SHP77 (cell line): ENCODE data around the gene ANXA4.
A peak's percentile ranks its signal among the peaks of the same experiment; 100 is the strongest.
"Not testable (repeated sequence)": the region's sequence is repeated elsewhere in the genome, so short reads cannot be mapped to it uniquely, and the experiment has no call there.

ENCODE experiments used
- DNase-seq, 2 experiments: peaks; one replicate each; lab custom pipeline; 2025; lab: John Stamatoyannopoulos, UW

The ANXA4 gene

DNA sequence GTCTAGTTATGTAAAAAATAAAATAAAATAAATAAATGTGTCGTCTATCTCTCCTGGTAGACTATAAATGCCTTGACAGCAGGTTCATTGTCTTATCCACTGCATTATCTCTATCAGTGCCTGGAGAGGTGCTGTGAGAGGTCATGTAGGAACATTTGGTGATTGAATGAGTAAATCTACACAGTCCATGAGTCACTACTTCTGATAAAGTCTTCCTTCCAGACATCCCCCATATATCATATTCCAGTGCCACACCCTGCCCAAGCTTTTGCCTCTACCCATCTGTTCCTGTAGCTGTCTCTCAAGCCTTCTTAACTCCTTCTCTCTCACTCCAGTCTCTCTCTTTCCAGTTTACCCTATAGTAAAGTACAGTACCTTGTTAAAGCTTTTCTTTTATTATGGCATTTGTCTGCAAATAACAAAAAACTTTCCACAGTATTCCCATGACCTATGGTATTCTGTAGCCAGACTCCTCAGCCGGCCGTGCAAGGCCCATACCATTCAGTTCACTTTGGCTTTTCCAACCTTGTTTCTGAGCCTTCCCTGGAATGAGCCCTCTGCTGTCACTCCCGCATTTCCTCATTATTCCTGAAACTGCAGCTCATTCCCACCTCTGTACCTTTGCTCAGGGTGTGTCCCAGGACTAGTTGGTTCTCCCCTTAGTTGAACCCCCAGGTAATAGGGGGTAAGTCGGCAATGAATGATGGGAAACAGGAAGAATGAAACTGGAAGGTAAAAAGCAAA, 37.5 kb downstream of the ANXA4 start:
- DNase-seq: no peak

DNA sequence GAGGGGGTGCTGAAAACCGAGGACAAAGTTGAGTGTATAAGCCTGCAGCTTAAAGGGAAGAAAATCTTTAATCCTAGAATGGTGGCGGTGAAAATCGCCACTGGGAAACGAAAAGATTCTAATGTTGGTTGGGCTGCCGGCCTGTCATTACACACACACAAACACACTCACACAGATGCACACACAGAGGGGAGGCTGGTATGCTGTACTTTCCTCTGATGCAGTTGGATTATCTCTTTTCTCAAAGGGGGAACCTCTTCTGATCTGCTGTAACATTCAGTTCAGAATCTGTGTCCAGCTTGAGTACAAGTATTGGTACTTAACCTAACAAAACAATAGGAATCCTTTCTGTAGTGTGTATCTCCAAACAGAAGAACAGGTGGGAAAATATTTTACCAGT, 39.0 kb downstream of the ANXA4 start:
- no peak for DNase-seq

DNA sequence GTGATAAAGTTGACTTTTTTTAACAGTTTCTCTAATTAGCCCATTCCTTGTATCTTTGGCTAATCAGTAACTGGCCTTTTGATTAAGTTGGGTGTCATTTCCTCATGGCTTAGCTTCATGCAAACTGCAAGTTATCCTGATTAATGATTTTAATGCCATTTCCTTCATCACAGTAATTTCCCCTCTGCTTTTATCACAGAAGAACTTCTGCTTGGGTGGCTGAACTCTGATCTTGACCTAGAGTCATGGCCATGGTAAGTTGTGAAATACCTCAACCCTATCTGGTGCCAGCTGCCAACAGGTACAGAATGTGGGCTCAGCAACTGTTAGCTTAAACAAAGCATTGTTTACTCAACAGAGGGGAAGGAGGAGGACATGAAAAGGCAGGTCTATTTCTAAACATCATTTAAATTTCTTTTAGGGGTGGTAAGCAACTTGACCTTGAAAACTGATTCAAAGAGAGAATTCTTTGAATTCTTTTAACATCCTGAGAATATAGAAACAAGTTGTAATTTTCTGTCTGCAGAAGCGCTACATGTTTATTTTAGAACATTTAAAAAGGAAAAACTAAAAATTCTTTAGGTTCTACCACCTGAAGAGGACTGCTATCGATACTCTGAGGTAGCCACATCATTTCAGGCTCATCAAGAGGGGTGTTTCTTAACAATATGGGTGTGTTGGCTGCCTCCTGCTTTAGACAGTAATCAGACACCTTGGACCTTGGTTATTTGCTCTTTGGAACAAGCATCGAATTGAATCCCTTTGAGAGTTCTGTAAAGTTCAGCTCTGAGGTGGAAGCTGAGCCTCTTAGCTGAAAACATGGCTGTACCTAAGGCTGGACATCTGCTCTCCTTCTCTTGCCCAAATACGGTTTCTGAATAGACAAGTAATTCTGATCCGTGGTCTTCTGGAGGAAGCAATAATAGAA, 39.7 kb downstream of the ANXA4 start:
- DNase-seq: peak in 1 of 2 experiments; percentile 13

DNA sequence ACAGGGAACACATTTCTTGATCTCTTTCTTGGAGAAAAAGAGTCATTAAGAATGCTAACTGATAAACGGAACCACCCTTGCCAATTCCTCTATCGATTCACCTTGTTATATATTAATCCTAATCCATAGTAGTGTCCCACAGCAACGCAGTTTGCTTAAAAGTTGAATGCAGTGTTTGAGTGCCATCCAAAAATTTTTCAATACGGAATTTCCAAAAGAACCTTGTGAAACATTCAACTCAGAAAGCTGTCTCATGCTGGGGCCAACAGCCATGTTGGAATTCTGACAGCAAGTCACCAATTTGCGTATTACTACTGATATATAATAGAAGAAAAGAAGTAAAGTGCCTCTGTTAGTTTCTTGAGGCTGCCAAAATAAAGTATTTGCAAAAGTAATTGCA, 42.3 kb downstream of the ANXA4 start:
- no peak for DNase-seq

DNA sequence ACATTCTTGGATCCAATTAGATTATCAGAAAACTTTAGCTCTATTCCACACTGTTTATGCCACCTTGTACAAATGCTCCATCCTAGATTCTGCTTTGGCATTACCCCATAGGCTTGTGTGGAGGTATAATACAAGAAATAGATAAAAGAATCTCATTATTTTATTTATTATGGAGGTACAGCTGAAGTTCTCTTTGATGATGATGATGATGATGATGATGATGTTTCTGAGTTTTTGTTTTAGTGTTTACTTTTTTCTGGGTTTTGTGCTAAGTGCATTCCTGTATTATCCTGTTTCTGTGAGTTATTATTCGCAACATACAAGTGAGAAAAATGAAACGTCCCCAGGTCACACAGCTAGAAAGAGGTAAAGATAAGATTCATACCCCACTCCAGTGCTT, 43.4 kb downstream of the ANXA4 start:
- no peak for DNase-seq

DNA sequence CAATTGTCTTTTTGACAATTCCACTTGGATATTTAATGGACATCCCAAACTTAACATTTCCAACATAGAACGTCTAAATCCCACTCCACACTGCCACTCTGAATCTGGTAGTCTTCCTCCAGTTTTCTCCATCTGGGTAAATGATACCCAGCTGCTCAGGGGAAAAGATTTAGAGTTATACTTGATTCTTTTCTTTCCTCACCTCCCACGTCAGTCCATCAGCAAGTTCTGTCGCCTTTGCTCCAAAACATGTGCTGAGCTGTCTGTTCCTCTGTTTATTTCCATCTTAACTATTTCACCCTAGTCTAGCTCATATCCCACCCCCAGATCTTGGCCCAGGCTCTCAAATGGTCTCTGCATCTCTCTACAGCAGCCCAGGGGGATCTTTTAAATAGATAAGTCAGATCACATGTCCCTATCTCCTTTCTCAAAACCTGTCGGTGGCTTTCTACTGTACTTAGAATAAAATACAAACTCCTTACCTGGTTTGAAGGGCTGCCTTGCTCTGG, 44.2 kb downstream of the ANXA4 start:
- no peak for DNase-seq

DNA sequence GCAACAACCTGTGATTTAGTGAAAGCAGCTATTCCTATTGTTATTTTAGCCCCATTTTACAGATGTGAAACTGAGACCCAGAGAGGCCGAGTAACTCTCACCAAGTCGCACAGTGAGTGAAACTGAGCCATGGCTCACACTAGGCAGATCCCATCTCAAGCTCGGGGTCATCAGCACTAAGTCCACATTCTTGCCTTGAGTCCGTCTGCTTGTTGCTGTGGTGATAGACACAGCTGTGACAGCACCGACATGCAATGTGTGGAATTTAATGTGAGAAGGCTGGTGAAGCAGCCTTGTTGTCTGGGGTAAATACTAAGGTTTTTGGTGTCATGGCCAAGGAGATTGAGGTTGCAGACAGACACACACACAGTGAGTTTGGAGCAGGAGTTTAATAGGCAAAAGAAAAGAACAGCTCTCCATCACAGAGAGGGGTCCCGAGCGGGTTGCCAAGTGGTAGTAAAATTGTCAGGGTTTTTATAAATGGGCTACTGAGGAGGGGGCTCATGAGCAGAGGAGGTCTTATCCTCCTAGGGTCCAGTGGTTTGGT, 47.3 kb downstream of the ANXA4 start:
- DNase-seq: no peak

DNA sequence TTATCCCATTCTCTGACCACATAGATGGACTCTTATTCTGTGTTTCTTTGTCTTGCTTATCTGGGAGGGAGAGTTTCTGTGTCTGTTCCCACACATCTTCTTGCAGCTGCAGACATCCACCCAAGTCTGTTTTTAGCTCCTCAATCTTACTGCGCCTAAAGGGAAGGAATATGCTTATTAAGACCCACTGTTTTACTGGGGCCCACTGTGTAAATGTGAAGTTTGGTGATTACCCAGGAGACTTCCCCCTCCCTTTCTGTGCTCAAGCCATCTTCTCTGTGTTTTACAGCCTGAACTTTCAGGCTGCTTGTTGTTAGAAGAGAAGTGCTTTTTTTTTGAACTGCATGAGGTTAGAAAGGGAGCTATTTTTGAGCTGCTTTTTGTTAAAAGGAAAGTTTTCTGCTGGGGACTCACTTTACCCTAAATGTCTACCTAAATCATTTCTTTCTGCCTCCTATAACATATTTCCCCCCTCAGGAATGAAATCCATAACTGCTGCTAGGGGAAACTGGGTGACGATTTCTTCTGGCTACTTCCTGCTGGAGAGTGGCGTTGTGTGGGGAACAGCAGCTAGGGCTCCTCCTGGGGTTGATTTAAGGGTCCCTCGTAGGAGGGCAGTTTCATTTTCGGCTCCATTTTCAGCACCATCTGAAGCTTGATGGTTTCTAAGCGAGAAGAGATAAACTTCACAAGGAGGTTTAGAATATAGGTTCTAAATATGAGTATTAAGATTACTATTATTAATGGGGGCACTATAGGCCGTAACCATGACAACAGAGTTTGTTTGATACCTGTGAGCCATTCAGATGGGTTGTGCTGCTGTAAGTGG, 48.1 kb downstream of the ANXA4 start:
- DNase-seq: no peak

DNA sequence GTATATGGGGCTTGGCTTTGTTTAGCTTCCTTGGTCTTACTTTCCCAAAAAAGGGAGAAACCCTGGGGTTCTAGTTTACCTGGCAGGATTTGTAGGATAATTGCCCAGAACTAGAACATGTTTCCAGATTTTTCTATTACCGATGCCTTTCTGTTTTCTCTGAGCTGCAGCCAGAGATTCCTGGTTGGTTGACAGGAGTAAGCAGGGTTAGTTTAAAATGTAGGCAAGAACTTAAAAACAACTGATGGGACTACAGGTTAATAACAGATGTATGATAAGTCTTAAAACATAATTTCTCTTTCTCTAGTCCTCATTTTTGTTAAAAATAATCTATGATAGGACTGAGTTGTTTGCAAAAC, 48.6 kb downstream of the ANXA4 start:
- no peak for DNase-seq

DNA sequence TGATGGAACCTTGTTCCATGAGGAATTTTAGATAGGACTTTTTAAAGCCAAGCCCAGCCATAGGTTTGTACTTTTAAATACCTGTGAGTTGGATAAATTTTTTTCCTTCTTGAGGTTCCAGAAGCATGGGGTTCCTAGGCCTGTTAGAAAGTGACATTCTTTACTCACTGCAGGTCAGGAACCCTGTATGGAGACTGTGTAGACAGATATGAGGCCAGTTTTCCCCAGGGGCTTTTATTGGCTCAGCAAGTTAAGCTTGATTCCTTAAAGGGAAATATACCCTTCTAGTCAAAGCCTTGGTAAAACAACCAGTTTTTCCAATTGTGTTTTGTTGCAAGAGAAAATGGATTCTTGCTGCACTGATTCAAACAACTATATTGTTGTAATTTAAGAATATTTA, 49.1 kb downstream of the ANXA4 start:
- DNase-seq: no peak

DNA sequence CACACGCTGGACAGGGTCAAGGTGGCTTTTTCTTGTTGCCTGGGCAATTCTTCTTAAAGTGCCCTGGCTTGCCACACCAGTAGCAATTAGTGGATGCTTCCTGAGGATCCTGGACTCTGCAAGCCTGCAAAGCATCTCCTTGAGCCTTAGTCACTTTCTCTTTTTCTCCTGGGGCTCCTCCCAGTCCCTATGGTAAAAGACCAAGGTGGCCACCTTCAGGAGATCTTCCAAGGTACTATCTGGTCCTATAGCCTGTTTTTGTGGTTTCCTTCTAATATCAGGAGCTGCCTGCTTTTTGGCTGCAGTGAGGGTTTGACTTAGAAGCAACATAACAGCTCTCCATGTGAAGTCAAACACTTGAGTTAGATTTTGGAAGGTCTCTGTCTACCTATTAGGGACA, 54.2 kb downstream of the ANXA4 start:
- DNase-seq: no peak

DNA sequence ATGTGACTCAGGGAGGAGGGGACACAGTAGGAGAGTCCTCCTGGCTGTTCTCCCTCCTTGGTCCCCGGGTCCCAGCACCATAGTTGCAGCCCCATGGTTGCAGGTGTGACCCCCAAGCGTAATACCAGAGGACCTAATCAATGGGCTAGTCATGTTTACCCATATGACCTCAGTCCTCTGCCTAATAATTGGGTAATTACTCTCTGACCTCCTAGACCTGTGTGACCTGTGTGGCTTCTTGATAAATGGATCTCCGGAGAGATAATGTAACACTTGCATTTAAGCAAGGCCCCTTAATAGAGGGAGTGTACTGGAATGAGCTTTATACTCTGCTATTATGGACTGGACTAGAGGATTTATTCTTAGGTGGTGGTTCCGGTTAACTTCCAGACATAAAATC, 55.3 kb downstream of the ANXA4 start:
- no peak for DNase-seq

DNA sequence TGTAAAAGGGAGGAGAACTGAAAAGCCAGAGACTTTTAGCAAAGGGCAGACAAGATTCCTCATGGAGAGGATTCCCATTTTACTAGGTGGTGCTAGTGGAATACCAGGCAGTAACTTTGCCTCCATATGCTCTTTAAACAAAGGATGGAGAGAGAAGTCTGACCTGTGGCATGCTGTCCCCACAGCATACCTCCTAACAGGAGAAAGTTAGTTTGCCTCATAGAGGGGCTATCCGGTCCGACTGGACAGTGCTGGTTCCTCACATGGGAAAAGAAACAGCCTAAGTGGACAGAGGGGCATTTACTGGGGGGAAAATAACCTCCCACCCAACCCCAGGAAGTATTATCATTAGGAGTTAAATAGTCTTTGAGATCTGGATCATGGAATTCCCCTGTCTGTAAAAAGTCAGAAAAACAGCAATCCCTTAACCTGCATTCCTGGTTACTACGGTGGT, 55.9 kb downstream of the ANXA4 start:
- no peak for DNase-seq

DNA sequence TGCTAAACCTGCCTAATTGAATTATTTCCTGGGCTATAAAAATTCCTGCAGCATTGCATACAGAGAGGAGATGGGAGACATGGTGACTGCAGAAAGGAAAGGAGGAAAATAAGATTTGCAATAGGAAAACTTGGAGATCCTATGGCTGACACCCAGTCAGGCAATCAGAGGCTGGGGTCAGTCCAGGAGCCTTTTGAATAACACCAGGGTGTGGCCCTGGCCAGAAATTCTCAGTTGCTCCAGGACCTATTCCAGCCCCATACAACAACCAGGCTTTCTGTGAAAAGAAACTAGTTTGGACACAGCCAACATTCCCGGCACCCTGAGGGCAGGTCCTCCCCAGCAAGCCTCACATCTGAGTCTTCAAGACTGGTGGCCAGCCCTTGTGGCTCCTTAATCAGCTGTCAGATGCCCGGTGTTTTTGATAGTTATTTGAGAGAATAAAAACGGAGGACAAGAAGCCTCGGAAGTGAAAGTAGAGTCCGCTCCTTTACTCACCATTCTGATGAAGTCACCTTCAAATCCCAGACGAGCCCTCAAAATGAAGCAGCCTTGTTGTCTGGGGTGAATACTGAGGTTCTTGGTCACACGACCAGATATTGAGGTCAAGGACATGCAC, 56.5 kb downstream of the ANXA4 start:
- no peak for DNase-seq

DNA sequence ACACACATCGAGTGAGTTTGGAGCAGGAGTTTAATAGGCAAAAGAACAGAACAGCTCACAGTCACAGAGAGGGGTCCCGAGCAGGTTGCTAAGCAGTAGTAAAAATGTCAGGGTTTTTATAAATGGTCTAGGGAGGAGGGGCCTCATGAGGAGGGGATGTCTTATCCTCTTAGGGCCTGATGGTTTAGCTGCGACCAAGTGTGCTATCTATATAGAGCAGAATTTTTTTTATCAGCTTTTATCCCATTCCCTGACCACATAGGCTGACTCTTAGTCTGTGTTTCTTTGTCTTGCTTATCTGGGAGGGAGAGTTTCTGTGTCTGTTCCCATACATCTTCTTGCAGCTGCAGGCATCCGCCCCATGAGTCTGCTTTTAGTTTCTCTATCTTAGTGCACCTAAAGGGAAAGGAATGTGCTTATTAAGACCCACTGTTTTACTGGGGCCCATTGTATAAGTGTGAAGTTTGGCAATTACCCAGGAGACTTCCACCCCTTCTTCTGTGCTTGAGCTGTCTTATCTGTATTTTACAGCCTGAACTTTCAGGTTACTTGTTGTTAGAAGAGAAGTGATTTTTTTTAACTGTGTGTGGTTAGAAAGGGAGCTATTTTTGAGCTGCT, 57.1 kb downstream of the ANXA4 start:
- no peak for DNase-seq

DNA sequence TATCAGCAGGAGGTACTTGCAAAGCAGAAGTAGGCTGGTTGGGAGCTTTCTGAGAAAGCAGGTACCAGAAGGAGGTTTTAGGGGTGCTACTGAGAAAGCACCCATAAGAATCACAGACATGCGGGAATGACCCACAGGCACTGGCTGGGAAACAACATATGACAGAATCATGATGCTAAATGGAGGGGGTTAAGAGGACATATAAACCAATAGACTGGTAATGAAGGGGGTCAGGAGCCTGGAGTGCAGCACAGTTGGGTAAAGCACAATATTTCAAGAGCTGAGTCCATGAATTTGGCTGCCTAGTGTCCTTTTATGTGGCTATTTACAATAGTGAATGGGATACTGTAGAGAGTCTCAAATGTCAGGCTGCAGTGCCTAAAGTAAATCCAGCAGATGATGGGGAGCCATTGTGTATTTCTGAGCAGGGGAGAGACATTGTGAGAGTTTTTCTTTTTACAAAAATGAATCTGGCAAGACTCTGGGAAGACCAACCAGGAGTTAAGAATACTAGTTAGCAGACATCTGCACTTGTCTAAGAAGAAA, 59.9 kb downstream of the ANXA4 start:
- DNase-seq: no peak

DNA sequence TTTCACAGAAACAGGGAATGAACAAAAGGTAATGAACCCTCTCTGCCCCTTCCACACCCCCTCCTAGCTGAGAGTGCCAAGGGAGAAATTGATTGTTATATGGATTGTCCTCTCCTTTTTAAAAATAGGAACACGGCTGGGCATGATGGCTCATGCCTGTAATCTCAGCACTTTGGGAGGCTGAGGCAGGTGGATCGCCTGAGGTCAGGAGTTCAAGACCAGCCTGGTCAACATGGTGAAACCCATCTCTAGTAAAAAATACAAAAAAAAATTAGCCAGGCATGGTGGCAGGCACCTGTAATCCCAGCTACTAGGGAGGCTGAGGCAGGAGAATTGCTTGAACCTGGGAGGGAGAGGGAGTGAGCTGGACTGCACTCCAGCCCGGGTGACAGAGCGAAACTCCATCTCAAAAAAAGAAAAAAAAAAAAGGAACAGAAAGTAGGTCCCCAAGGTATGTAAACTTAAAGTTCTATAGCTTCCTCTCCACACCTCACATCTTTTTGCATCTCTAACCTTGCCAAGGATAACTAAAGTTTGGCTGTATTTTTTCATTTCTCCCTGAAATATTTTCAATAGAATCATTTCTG, 60.9 kb downstream of the ANXA4 start:
- not testable (repeated sequence) for DNase-seq

DNA sequence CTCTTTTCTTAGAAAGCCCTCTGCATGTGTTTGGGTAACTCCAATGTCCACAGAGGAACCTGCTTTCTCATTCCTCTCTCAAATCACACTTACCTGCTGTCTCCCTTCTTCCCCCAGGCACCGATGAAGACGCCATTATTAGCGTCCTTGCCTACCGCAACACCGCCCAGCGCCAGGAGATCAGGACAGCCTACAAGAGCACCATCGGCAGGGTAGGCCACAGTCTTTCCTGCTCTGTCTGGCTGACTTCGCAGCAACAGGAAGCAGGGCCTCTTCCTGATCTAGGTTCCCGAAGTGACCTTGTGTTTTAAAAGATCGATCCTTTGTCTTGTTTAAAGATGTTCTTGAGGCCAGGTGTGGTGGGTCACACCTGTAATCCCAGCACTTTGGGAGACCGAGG, 62.5 kb downstream of the ANXA4 start:
- no peak for DNase-seq

DNA sequence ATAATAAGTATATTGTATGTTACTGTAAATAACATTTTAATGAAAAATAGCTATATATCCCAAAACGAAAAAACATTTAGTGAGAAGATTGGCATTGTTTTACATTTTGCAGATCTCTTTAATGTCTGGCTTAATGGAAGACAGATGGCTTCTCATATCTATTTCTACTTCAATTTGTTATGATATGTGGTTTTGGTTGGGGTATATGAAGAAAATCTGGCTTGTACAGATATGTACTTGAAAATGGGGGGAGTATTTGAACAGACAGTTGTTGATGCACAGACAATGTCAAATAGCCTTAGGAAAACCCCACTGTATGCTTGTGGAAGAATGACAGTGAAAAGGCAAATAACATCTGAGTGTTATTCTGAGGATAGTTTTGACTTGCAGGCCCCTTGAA, 64.0 kb downstream of the ANXA4 start:
- DNase-seq: no peak

DNA sequence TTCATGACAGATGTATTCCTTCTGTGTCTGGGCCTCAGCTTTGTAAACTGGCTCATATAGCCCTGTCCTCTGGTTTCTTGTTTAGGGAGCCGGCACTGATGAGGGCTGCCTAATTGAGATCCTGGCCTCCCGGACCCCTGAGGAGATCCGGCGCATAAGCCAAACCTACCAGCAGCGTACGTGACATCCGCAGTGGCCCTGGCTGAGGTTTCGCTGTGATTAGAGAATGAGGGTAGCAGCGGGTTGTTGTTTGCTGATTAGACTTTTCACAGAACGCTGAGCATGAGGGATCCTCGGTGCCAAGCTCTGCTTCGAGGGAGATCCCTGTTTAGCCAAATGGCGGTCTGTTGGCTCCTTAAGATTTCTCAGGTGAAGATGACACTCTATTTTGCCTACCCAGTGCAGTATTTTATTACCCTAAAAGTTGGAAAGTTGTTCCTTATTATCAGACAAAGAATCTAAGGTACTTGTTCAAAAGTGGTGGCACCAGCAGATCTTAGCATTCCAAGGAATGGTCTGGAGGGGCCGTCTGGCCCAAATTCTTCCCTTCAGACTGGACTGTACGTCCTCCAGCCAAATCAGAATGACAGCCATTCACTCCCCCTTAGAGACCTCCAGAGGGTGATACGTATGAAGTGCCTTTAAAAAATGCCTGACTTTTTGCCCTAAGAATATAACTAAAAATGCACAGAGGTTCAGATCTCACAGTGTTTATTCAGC, 66.0 kb downstream of the ANXA4 start:
- DNase-seq: no peak
